ENCODE measurements around the gene OR1D5. TPM values are rescaled to one million over a fixed set of nuclear protein-coding genes. Genes with fewer than 3 reads are reported as not detected.

Gene OR1D5
- total RNA-seq, 6 experiments from 2014 or later: not detected

DNA sequence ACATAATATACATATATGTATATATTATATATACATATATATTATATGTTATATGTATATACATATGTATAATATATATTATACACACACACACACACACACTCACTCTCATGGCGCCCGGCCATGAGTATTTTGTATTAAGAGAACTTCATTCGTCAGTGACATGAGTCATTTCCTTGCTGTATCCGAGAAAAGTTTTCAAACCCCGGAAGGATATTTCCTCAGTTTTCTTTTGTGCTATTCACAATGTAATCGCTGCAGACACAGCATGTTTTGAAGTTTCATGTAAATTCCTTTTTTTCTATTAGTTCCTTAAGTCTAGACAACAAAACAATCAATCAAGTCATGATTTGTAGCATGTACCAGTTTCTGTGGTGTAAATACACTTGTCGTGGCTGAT lies 33.3 kb downstream of the OR1D5 start:
- Mint-ChIP-seq H3K36me3 (ENCODE audit: low read depth) (peaks cover 5% of the 10 kb centered on the region; the same call in 1 of the 2 replicates), H3K27me3 (ENCODE audit: insufficient read depth) (peaks cover 2% of the 10 kb centered on the region; the same call in 1 of the 2 replicates), H3K27ac (peak overlapping the region; percentile 73), H3K9me3 (peaks cover 6% of the 10 kb centered on the region; the same call in 1 of the 2 replicates), H3K4me3 (no peak overlapping the region), H3K4me1 (ENCODE audit: low read depth) (peaks cover 14% of the 10 kb centered on the region; the same call in 1 of the 2 replicates)
- peak; percentile 58 for DNase-seq
- TF ChIP-seq CTCF (IDR thresholded peaks at IDR 0.05): no peak

DNA sequence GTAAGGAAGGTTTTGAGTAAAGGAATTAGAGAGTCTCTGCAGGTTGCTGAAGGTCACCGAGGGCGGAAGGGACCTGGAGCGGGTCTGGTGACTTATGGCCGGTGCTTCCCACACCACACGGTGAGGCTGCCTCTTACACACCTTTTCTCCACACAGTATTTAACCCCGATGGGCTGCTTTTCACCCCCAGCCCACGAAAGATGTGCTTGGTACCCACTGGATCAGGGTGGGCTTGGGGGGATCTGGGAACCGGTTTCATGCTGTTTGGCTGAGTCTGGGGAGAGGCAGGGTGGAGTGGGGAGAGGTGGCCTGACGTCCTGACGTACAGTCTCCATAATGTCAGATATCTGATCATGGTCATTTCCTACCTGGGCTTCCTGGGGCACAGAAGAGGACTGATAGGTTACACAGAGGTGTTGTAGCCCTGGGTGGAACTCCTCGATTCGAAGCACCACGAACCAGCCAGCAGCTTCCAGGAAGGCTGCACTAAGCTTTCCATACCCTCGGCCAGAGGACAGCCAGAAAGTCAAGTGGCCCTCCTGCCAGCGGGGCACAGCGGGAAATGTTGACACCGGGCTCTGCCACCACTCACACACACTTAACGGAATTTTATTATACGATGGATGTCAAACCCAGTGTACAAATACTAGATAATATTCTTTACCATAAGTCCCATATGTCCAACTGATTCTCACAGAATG lies 34.0 kb downstream of the OR1D5 start:
- DNase-seq: no peak
- Mint-ChIP-seq H3K36me3 (ENCODE audit: low read depth) (peaks cover 7% of the 10 kb centered on the region; the same call in 1 of the 2 replicates), H3K9me3 (peaks cover 6% of the 10 kb centered on the region; the same call in 1 of the 2 replicates), H3K27me3 (ENCODE audit: insufficient read depth) (peaks cover 2% of the 10 kb centered on the region; the same call in 1 of the 2 replicates), H3K4me3 (no peak overlapping the region), H3K27ac (no peak overlapping the region), H3K4me1 (ENCODE audit: low read depth) (peaks cover 14% of the 10 kb centered on the region; the same call in 1 of the 2 replicates)
- TF ChIP-seq CTCF (IDR thresholded peaks at IDR 0.05): no peak

- Mint-ChIP-seq H3K4me1 (ENCODE audit: low read depth) (peaks cover 14% of the 10 kb centered on the region; the same call in 1 of the 2 replicates), H3K36me3 (ENCODE audit: low read depth) (peaks cover 19% of the 10 kb centered on the region), H3K27me3 (ENCODE audit: insufficient read depth) (peaks cover 2% of the 10 kb centered on the region; the same call in 1 of the 2 replicates), H3K27ac (no peak overlapping the region), H3K9me3 (peaks cover 11% of the 10 kb centered on the region), H3K4me3 (no peak overlapping the region)
- TF ChIP-seq CTCF (IDR thresholded peaks at IDR 0.05): no peak
- DNase-seq: no peak
Observed at GRCh38 chr17:3027786-3028532, 35.4 kb downstream of the OR1D5 start.

GRCh38 chr17:3026856-3027751 lies 36.3 kb downstream of the OR1D5 start:
- Mint-ChIP-seq H3K36me3 (ENCODE audit: low read depth) (peaks cover 28% of the 10 kb centered on the region), H3K27me3 (ENCODE audit: insufficient read depth) (no peaks in the 10 kb centered on the region), H3K9me3 (peaks cover 18% of the 10 kb centered on the region), H3K27ac (no peak overlapping the region), H3K4me1 (ENCODE audit: low read depth) (peaks cover 14% of the 10 kb centered on the region; the same call in 1 of the 2 replicates), H3K4me3 (no peak overlapping the region)
- TF ChIP-seq CTCF (IDR thresholded peaks at IDR 0.05): no peak
- DNase-seq: no peak
